Measurements from ENCODE around the gene TIGAR.

The TIGAR gene

GRCh38 chr12:4283512-4284255 is 37.3 kb upstream of the TIGAR start:
- DNase-seq: no peak

GRCh38 chr12:4284306-4284705 is 36.7 kb upstream of the TIGAR start:
- no peak for DNase-seq

DNA sequence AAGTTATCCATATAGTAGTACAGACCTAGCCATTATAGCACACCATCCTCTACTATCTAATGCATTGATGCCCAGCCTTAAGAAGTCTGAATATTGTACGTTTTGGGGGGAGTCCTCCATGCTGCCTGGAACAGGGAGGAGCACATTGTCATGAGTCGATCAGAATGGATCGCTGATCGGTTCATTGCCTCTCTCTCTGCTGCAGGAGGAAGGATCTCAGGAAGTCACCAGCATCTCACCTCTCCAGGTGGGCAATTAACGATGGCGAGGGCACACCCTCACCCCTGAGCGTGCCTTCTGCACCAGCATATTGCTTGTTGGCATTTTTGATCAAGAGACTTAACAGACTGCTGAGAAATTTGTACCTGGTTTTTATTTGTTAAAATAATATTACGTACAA is 35.9 kb upstream of the TIGAR start:
- no peak for DNase-seq

GRCh38 chr12:4286228-4286627 is 34.8 kb upstream of the TIGAR start:
- no peak for DNase-seq

DNA sequence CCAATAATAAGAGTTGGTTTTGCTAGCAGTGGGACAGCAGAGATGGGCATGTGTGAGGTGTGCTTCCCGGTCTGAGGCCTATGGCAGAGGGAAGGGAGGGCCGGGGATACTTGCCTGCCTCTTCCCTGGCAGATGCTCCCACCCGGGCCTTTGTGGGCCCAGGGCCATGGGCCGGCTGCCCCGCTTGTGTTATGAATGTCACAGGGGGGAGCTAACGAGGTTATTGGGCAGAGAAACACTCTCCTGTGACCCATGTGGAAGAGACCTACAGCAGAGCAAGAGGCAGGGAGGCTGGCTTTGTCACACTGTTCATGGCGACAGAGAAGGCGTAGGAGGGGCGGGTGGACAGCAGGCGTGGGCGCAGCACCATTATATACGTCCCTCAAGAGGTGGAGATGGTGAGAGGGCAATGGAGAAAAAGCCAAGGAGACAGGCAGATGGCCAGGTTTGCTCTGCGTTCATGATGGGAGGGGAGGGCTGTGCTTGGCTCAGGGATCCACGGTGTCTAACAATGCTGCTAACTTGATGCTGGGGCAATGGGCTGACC is 34.2 kb upstream of the TIGAR start:
- DNase-seq: no peak

- no peak for DNase-seq
These were observed 33.4 kb upstream of the TIGAR start for GRCh38 chr12:4287325-4288211.

DNA sequence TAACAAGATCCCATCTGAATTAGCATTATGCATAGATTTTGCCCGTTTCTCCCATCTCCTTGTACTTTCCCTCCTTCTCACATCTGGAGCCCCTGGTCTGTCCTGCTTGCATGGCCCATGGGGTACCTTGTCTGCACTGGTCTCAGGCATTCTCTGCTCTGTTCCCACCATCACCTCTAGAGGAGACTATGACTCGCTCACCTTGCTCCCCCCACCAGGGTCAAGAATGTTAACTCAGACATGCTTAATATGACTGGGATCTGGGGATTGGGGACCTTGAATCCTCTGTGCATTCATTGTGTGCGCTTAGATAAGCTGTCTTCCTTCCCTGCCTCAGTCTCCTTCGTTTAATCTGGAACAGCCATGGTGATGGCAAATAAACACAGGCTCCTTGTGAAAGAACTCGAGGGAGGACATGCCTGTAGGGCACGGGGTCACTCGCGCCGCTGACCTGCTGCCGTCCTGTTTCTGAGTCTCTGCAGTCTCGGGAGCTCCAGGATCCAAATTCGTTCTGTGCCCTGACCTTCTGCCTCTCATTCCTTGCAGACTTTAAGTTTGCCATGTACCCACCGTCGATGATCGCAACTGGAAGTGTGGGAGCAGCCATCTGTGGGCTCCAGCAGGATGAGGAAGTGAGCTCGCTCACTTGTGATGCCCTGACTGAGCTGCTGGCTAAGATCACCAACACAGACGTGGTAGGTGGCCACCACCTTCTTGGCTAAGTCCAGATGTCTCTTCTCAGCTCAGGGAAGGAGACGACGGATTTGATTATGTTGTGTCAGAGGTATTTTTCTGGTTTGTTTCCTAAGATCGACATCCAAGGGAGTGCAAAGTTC is 32.5 kb upstream of the TIGAR start:
- no peak for DNase-seq

DNA sequence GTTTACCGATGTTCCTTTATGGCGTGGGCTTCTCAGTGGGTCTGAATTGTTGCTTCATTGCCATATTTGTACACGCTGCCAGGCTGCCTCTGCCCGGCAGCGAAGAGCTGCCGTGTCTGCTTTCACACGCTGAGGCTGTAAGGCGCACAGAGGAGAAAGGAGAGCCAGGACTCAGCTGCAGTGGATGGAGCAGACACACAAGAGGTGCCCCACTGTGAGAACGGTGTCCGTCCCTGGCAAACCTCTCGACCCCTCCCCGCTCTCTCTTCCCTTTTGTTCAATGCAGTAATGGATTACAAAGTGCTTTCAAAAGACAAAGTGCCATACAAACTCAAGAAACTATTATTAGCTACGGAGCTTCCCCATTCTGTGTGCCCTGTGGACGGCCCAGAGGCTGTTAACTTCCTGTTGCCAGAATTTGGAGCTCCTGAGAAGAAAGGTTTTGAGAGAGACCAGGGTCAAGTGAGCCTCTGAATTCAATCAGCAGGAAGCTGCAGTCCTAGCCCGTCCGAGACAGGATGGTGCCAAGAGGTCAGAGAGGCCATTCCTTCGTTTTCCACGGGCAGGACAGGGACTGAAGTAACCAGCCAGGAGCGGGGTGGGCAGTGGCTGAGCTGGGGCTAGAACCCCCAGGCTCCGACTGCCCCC is 31.7 kb upstream of the TIGAR start:
- DNase-seq: no peak

- no peak for DNase-seq
These were observed 30.8 kb upstream of the TIGAR start for GRCh38 chr12:4289998-4290790.

DNA sequence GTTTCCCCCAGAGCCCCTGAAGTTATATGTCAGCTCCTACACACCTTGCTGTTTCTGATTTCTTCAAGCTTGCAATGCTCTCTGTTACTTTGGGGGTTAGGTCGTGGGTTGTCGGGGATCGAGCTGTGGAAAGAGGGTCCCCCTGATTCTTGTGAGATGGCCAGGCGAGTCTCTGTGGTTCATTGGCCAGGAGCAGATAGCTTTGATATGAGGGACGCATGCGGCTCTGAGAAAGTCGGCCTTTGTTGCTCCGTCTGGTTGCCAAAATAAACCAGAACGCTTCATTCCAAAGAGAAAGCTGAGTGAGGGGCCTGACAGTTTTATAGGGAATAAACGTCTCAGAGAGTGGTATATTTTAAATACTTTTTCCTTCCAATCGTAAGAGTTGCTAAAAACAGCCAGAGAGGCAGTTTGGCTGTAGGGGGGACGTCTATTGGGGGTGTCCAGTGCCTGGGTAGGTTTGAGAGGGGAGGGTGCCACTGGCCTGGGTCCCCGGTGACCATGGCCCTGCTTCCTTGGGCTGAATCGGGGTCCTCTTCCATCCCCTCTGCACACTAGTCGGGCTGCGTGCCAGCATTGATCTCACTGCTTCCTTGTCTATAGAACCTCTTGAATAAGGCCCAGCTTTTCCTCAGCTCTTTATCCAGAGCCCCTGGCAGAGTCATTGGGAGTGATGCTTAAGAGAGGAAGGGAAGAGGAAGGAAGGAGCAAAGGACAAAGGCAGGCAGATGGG is 28.5 kb upstream of the TIGAR start:
- DNase-seq: no peak

DNA sequence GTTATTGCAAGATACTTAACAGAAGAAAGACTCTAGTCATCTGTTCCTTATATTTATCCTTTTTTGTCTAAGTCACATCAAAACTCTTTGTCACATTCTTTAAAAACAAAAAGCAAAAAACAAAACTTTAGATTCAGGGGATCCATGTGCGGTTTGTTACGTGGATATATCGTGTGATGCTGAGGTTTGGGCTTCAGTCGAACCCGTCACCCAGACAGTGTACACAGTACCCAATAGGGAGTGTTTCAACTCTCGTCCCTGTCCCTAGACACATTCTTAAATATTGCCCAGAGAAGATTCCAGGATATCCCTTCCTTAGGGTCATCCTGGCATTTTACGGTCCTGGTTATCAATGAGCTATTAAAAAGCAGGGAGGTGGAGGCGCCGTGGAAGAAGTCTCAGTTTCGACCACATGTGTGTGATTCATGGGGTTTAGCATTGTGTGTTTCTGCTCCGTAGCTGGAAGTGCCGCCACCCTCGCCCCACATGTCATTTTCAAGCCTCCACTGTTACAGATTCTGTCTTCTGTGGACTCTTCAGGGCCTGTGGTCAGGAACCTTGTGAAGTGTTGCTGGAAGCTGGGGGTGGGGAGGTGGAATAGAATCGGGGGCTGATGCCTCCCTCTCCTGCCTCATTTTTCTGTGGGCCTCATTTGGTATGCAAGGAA is 27.6 kb upstream of the TIGAR start:
- no peak for DNase-seq

DNA sequence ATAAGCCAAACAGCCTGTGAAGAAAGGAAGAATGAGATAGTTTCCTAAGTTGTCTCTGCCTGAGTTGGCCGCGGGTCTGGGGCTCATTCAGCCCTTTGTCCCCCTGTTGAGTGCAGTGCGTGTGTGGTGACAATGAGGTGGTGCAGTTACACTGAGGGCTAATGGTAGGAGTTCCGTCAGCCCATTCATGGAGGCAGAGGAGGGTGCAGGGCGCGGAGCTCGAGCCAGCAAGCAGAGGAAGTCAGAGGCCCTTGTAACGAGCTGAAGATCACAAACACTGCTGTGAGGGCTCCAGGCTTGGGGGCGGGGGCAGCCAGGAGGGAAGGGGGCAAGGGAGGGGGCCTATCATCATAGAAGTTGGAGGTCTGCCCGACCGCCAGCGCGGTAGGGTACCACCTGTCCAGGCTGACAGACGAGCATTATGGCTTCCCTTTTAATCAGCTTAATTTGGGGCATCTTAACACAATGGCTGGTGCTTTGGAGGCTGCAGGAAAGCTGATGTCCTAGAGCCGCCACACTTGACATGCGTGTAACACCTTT is 27.0 kb upstream of the TIGAR start:
- no peak for DNase-seq

DNA sequence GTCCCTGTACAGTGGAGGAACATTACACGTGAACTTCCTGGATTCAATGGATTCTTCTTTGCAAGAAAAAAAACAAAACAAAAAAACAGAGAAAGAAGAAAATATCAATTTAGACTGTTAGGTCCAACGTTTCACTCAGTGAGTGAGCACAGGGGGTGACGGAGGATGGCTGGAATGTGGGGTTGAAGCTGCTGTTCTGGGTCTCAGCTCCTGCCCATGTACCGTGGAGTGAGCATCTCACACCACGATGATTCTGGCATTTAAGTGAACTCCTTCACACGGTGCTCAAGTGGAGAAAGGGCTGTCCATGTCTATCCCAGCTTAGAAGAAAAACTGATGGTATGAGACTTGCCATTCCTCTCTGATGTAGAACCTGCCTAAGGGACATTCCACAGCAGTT is 24.3 kb upstream of the TIGAR start:
- DNase-seq: no peak

DNA sequence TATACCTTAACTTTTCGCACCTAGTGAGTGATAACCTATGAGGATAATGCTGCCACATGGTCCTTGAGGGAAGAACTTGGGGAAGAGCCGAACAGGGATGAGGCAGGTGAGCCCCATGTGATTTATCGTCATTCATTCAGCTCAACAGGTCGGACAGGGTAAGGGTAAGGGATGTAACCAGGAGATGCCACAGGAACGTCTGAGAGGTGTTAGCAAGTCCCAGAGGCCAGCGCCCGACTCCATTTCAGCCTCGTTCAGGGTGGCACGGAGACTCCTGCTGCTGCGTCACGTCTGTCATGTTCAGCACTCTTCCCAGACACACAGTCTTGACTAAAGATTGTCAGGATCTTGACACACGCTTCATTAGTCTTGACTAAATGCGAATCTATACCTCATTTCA is 23.4 kb upstream of the TIGAR start:
- DNase-seq: no peak

- DNase-seq: no peak
These were observed 20.1 kb upstream of the TIGAR start for GRCh38 chr12:4300883-4301282.

DNA sequence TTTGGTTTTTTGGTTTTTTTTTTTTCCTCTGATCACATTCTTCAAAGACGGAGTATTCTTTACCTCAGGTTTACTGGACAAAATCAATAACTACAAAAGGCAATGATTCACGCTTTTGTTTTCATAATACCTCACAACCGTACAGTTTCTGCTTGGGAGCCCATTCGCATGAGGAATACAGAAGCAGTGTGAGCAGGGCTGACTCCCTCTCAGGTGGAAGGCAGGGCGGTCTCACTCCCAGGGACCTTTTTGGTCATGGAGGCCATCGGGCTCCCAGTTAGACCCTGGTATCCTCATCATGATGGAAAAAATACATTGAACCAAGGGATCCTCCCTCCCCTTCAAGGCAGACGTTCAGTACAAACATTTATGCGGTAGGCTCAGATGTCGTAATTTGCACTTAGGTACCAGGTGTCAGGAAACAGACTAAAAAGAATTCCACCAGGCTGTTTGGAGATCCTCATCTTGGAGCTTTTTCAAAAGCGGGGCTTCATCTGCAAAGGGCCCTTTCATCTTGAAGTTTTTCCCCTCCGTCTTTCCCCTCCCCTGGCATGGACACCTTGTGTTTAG is 19.0 kb upstream of the TIGAR start:
- DNase-seq: no peak

- no peak for DNase-seq
These were observed 18.1 kb upstream of the TIGAR start for GRCh38 chr12:4302881-4303280.

DNA sequence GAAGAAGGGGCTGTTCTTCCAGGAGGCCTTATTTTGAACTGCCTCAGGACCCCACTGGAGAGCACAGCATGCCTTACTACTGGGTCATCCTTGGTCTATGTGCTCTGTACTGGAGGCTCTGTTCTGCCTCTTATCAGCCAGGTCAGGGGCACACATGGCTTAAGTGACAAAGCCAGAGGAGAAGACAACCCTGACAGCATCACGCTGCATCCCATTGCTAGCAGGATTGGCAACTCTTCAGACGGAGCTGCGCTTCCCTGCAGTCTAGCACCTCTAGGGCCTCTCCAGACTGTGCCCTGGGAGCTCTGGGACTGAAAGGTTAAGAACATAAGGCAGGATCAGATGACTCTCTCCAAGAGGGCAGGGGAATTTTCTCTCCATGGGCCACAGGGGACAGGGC is 17.3 kb upstream of the TIGAR start:
- no peak for DNase-seq

- no peak for DNase-seq
These were observed 13.2 kb upstream of the TIGAR start for GRCh38 chr12:4307593-4308333.

Data from NK-92 treated with Interleukin-12 subunit alpha and Interleukin-12 subunit beta, amount 100 ng/mL, for 24 hours (cell line).